HEK293 (cell line): ENCODE measurements around the gene NAPB.

Source experiments
- YY1 ChIP-seq: fragments of 450-650 bp; formaldehyde crosslinking; IDR thresholded peaks from 2 replicates; pipeline ENCODE4 v1.5.1; 2018; ENCODE audit warnings: missing biosample characterization, missing genetic modification characterization
- ZNF626 ChIP-seq: fragments of 450-650 bp; sonication (Bioruptor Pico); formaldehyde crosslinking; IDR thresholded peaks from 2 replicates; pipeline ENCODE4 v1.5.1; 2018; ENCODE audit warnings: missing biosample characterization, missing genetic modification characterization, inconsistent platforms
- TF ChIP-seq, protein P1 (sequence below): fragments of 450-650 bp; formaldehyde crosslinking; IDR thresholded peaks from 2 replicates; pipeline ENCODE4 v1.5.1; 2016; ENCODE audit warnings: missing biosample characterization, missing genetic modification characterization
- TF ChIP-seq, protein P2 (sequence below): fragments of 450-650 bp; formaldehyde crosslinking; IDR thresholded peaks from 2 replicates; pipeline ENCODE4 v1.5.1; 2016; ENCODE audit warnings: missing biosample characterization, missing genetic modification characterization, low read depth

DNA sequence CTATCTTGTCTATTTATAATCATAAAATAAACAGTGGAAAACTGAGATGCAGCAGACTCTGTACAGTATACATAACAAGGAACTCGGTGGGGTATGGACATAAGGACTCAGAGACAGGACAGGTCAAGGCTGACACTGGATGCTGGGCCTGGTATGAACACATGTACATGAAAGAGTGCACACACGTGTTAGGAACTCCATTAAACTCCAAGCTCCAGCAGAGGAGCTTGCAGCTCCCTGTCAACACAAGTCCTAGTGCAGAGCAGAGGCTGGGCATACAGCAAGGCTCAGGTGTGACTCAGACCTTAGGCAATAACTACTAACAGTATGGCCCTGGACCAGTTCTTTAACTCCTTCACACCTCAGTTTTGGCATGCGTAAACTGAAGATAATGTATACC lies 17.1 kb downstream of the NAPB start:
- TF ChIP-seq YY1 (tag by site-specific recombination) (no peak), ZNF626 (tag by site-specific recombination) (no peak)
- TF ChIP-seq, protein P1, sequence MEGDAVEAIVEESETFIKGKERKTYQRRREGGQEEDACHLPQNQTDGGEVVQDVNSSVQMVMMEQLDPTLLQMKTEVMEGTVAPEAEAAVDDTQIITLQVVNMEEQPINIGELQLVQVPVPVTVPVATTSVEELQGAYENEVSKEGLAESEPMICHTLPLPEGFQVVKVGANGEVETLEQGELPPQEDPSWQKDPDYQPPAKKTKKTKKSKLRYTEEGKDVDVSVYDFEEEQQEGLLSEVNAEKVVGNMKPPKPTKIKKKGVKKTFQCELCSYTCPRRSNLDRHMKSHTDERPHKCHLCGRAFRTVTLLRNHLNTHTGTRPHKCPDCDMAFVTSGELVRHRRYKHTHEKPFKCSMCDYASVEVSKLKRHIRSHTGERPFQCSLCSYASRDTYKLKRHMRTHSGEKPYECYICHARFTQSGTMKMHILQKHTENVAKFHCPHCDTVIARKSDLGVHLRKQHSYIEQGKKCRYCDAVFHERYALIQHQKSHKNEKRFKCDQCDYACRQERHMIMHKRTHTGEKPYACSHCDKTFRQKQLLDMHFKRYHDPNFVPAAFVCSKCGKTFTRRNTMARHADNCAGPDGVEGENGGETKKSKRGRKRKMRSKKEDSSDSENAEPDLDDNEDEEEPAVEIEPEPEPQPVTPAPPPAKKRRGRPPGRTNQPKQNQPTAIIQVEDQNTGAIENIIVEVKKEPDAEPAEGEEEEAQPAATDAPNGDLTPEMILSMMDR, result no peak
- TF ChIP-seq, protein P2, sequence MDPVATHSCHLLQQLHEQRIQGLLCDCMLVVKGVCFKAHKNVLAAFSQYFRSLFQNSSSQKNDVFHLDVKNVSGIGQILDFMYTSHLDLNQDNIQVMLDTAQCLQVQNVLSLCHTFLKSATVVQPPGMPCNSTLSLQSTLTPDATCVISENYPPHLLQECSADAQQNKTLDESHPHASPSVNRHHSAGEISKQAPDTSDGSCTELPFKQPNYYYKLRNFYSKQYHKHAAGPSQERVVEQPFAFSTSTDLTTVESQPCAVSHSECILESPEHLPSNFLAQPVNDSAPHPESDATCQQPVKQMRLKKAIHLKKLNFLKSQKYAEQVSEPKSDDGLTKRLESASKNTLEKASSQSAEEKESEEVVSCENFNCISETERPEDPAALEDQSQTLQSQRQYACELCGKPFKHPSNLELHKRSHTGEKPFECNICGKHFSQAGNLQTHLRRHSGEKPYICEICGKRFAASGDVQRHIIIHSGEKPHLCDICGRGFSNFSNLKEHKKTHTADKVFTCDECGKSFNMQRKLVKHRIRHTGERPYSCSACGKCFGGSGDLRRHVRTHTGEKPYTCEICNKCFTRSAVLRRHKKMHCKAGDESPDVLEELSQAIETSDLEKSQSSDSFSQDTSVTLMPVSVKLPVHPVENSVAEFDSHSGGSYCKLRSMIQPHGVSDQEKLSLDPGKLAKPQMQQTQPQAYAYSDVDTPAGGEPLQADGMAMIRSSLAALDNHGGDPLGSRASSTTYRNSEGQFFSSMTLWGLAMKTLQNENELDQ (tag by site-specific recombination), result no peak
